Ureter (tissue), 1 donor: ENCODE data around the gene IL2RA. TPM values are rescaled to one million over a fixed set of nuclear protein-coding genes. Genes with fewer than 3 reads are reported as not detected.
A peak's percentile ranks its signal among the peaks of the same experiment; 100 is the strongest.

Experiments
- DNase-seq: peaks from one replicate; pipeline ENCODE4 v3.0.0-alpha.2; 2020; ENCODE audit warnings: low spot score
- total RNA-seq: library from RNA; stranded (reverse); gene quantifications from one replicate; pipeline ENCODE4 v1.2.4, GENCODE V29; 2023
- donor health status: DM: yes; HTN: yes; CAD: no.

Gene IL2RA
- total RNA-seq, 1 donor from 2014 or later = 2.2 TPM

DNA sequence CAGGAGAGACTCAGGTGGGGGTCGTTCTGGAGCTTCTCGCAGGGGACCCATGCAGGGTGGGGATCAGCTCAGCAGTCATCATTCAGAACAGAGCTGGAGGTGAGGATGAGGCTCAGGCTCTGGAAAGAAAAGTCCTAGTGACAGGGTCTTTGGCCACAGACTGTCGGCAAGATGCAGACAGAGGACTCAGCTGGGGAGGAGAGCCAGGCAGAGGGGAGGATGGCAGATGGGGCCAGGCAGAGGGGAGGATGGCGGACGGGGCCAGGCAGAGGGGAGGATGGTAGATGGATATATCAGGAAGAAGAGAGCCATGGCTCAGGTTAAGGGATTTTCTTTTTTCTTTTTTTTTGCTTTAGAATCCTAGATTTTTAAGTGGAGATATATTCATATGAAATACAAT lies 77.1 kb downstream of the IL2RA start:
- no peak for DNase-seq

DNA sequence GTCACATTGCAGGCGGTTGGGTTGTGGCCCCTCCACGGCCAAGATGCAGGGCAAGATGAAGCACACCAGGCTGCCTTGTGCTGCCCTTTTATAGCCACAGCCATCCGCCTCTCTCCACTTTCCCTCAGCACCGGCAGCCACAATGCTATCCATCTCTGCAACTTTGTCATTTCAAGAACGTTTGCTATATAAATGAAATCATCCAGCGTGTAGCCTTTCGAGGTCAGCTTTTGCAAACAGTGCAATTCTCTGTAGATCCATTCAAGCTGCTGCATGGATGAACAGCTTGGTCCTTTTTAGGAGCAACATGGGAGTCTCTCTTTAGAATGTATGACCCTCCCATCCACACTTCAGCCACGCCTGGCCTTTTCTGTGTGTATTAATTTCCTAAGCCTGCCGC lies 78.4 kb downstream of the IL2RA start:
- DNase-seq = no peak

DNA sequence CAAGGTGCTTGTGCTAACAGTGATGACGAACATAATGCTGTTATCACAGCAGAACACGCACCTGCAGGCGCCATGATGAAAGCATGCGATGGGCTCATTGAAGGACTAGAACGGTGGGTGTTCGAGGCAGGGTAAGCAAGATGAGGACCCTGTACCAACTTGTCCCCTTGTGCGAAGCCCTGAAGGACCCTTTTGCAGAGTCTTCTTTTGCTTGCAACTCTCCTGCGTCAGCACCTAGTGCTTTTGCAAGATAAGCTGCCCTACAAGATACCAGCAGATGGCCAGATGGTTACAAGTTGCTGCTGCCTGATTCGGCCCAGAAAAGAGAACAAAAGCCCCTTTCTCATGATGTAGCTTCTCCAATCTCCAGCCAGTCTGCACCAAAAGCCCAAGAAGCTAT lies 80.6 kb downstream of the IL2RA start:
- DNase-seq = no peak

- DNase-seq = no peak
These were observed 84.0 kb downstream of the IL2RA start for GRCh38 chr10:5978230-5978489.

- DNase-seq = peak; percentile 74
These were observed 84.5 kb downstream of the IL2RA start, which contains the start of gene IL15RA for GRCh38 chr10:5977471-5978229. IL15RA (minus strand) TSS chr10:5977543; CDS start chr10:5977492, 51 bp downstream.

DNA sequence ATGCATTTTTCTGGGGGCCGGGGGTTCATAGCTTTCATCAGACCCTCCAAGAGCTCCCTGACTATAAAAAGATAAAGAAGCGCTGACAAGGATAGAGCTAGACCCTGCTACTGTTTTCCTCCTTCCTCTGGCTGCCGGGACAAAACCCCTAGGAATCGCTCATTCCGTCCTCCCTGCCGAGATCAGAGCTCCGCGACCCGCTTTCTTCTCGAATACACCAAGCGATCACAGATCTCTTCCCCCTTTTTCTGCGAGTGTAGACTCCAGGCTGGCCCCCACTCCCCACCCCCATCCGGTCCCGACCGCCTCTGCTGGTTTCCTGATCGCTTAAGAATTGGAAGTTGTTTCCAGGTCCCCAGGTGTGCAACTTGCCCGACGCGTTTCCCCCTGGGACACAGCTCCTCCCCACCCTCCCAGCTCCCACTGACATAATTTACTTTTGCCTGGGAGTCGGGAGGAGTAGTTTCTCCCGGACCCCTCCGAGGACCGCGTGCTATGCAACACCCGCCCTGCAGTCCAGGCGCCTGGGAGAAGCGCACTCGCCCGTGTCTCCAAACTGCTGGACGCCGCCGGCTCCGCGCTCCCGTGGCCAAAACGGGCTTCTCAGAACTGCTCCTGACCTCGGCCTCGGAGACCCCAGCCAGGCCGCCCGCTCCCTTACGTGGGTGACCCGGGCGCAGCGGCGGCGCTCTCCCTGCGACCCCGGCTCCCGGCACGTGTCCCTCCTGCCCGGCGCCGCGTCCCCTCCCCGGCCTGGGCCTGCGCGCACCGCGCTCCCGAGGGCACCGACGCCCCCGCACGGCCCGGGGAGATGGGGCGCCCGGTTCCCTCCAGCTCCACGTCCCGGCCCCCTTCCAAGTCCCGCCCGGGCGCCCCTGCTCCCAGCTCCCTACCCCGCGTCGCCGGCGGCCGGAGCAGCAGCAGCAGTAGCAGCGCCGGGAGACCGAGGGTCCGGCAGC lies 85.4 kb downstream of the IL2RA start:
- peak; percentile 67 for DNase-seq

DNA sequence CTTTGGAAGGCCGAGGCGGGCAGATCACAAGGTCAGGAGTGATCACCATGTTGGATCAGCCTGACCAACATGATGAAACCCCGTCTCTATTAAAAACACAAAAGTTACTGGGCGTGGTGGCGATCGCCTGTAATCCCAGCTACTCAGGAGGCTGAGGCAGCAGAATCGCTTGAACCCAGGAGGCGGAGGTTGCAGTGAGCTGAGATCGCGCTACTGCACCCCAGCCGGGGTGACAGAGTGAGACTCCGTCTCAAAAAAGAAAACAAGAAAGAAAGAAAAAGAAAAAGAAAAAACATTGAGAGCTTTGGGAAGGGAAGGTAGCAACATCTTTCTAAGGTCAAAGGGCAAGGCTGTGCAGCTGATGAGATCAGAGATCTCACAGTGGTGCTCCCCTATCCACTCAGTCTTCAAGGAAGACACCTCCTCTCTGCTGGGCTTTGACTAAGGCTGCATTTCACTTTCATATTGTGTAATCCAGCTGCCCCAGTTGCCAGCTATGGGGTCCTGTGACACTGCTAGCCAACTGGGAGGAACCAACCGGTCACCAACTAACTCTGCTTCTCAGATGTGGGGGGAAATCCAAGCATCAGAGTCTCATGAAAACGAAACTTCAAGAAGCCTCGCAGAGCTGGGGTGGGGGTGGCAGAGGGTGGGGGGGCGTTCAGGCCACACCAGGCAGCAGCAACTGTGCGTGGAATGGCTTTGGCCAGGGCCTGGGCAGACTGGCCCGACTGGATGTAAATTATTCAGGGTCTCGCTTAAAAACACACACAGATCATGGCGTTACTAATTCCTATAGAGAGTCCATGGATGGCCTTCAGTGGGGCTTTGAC lies 86.3 kb downstream of the IL2RA start:
- DNase-seq = peak; percentile 64

DNA sequence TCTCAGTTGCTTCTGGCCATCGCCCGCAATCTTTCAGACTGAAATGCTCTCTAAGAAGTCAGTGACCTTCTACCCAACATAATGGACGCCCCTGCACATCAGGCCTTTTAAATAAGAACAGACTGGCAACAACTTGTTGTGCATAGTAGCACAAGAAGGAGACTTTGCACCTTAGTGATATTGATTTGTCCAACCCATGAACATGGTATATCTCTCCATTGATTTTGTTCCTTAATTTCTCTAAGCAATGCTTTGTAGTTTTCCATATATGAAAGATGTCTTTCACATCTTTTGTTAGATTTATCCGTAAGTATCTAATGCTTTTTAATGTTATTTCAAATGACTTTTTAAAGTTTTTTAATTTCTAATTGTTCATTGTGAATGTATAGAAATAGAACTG lies 89.1 kb downstream of the IL2RA start:
- peak; percentile 24 for DNase-seq

- peak; percentile 6 for DNase-seq
These were observed 90.3 kb downstream of the IL2RA start for GRCh38 chr10:5971886-5972285.

- DNase-seq = peak; percentile 48
These were observed 90.8 kb downstream of the IL2RA start for GRCh38 chr10:5971315-5971832.

DNA sequence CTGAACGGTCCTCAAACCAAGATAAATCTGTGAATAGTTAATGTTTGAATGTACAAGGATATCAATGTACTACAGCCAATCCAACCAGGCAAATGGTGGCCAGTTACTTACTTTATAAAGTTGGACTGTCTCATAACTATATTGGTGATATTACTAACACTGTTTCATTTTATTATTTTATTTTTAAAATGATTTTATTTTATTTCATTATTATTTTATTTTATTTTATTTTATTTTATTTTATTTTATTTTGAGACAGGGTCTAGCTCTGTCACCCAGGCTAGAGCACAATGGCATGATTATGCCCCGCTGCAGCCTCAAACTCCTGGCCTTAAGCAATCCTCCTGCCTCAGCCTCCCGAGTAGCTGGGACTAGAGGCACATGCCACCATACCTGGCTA lies 91.6 kb downstream of the IL2RA start:
- DNase-seq = no peak

- no peak for DNase-seq
These were observed 92.1 kb downstream of the IL2RA start for GRCh38 chr10:5970066-5970465.

DNA sequence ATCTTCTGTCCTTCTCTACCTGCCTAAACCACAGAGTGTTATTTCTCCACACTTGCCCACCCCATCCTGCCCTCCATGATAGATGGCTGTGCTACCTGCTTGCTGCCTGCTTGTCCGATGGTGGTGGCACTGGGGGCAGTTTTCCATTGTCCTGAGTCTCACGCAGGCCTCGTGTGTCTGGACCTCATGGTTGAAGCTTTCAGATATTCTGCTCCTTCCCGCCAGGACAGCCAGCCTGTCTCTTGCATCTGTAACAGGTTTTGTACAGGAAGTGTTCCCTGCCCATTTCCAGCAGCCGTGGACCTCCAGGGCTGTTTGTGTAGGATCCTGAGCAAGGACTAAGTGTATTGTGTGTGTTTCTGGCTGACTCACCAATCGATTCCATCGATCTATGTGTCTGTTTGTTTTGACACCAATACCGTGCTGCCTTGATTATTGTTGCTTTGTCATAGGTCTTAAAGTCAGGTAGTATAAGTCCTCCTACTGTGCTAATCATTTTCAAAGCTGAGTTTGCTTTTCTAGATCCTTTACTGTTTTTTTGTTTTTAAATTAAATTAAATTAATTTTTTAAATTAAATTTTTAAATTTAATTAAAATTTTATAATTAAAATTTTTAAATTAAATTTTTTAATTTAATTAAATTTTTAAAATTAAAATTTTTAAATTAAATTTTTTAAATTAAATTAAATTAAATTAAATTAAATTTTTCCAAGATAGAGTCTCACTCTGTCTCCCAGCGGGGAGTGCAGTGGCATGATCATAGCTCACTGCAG lies 93.3 kb downstream of the IL2RA start:
- peak; percentile 22 for DNase-seq

DNA sequence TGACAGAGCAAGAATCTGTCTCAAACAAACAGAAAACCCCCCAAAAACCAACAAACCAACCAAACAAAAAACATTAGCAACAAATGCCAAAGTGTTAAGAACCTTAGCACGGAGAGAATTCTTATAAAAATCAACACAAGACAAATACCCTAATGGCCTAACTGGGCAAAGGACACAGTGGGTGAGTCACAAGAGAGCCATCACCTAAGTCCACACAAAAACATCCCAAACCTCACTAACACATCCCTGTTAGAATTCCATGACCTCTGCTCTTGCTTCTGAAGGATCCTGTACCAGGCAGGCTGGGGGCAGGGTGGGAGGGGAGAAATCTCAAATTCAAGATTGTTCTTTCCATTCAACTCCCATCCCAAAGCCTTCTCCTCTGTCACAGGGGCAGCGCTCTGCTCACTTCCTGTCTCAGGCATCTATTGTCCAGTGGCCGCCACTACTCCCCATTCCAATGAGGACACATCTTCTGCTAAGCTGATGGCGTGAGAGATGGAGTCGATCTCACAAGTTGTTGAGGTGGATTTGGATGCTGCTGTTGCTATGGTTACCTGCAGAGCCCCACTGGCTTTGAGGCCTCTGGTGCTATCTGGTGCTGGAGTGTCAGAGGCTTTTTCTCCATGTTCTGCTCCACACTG lies 94.0 kb downstream of the IL2RA start:
- peak; percentile 37 for DNase-seq

DNA sequence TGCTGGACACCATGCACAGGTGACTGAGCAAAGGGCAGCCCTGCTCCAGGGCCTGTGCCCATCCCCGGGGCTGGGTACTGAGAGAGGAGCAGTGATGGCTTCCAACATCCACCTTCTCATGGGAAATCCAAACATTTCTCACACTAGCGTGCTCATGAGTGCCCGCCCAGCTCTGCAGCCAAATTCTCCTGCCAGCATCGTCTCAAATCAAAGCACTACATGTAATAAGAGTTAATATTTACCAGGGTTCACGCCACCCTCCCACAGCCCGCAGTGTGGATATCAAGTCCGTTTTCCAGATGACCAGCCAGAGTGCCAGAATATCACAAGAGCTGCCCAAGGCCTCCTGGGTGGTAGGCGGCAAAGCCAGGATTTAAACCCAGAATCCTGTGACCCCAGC lies 96.9 kb downstream of the IL2RA start:
- DNase-seq = peak; percentile 19

GRCh38 chr10:5964736-5965135 lies 97.4 kb downstream of the IL2RA start:
- DNase-seq = no peak

- no peak for DNase-seq
These were observed 98.6 kb downstream of the IL2RA start for GRCh38 chr10:5963591-5963990.

DNA sequence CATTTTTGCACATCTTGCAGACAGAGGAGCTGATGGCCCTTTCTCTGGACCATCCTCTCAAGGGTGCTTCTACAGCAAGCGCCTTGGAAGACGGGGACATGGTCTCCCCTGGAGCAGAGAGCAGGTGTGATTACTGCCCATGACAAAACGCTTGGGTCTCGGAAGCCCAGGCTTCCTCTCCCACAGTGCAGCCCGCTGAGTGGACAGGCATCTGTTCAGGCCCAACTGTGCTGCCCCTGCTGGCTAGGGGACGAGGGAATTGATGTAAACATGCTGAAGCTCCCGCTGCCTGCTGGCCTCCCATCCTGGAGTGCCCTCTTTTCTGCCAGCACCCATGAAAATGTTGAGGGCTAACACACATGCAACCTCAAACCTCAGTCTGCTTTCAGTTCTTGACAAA lies 99.1 kb downstream of the IL2RA start:
- DNase-seq = peak; percentile 30

- DNase-seq = peak; percentile 32
These were observed 99.7 kb downstream of the IL2RA start for GRCh38 chr10:5962358-5962940.

GRCh38 chr10:5961405-5962100 lies 100.6 kb downstream of the IL2RA start:
- no peak for DNase-seq
